Endothelial cell of umbilical vein (primary cell): ENCODE data around the gene PRKCG. TPM values are rescaled to one million over a fixed set of nuclear protein-coding genes. Genes with fewer than 3 reads are reported as not detected.

Experiments
- BruUV-seq: library from RNA; stranded (reverse); fragments of 400-500 nt; replicated peaks from 2 replicates; lab custom pipeline; 2021; lab: Mats Ljungman, UMichigan
- CTCF ChIA-PET: fragments of 300-600, 350-600 bp; sonication (Branson Sonifier 250); formaldehyde crosslinking; loops from one replicate; lab custom pipeline; 2021; ENCODE audit warnings: antibody characterized with exemption, inconsistent platforms; lab: Charles Lee
- POLR2A ChIA-PET: fragments of 300-600, 350-600 bp; sonication (Branson Sonifier 250); formaldehyde crosslinking; loops from one replicate; lab custom pipeline; 2021; ENCODE audit warnings: antibody characterized with exemption, inconsistent platforms; lab: Charles Lee
- DNase-seq: peaks from one replicate; pipeline ENCODE4 v3.0.0-alpha.2; 2011; ENCODE audit warnings: low read depth, low spot score
- FAIRE-seq: peaks from 2 replicates; lab custom pipeline; 2011; peaks lifted over from hg19 to GRCh38; lab: Jason Lieb, UNC
- H2AFZ ChIP-seq: 2 replicates; pipeline ENCODE4 v1.6.0; 2012; ENCODE audit warnings: low read depth, low read length, control low read depth, inconsistent platforms
- H3K27ac ChIP-seq: 2 replicates; pipeline ENCODE4 v1.5.1; 2011; ENCODE audit warnings: low read depth, mild to moderate bottlenecking, control low read depth, low read length, moderate library complexity; ENCODE audit not compliant: insufficient read depth
- H3K27me3 ChIP-seq, 2 experiments: 2 replicates each; pipeline versions ENCODE4 v1.6.0 to v1.6.1; 2011; ENCODE audit warnings: low read length in 2 of 2, mixed read lengths in 1 of 2; ENCODE audit not compliant: control insufficient read depth in 2 of 2, insufficient read depth in 2 of 2
- H3K36me3 ChIP-seq, 2 experiments: 2 replicates in 1 of 2; 3 replicates in 1 of 2; pipeline ENCODE4 v1.5.1; 2011; ENCODE audit warnings: low read length in 2 of 2, mild to moderate bottlenecking in 1 of 2, moderate library complexity in 1 of 2; ENCODE audit not compliant: control insufficient read depth in 2 of 2, insufficient read depth in 2 of 2; ENCODE audit errors: extremely low read depth in 1 of 2
- H3K4me1 ChIP-seq: 3 replicates; pipeline ENCODE4 v1.5.1; 2011; ENCODE audit warnings: mild to moderate bottlenecking, low read length; ENCODE audit not compliant: control insufficient read depth, insufficient read depth; ENCODE audit errors: extremely low read depth
- H3K4me2 ChIP-seq: 2 replicates; pipeline ENCODE4 v1.6.1; 2011; ENCODE audit warnings: low read length, control low read depth, mixed read lengths; ENCODE audit not compliant: insufficient read depth
- H3K4me3 ChIP-seq, 3 experiments: fragments of 200-600 bp in 1 of 3; sonication (generic), shearing (Covaris generic) in 1 of 3; replicated peaks in 1 of 3; 2 replicates each; pipeline ENCODE4 v1.5.1; 2011 to 2016; ENCODE audit warnings: control low read depth in 3 of 3, low read length in 3 of 3, mild to moderate bottlenecking in 2 of 3, inconsistent platforms in 1 of 3, low read depth in 1 of 3, moderate library complexity in 1 of 3; ENCODE audit not compliant: insufficient read depth in 1 of 3
- H3K79me2 ChIP-seq: 2 replicates; pipeline ENCODE4 v1.6.0; 2012; ENCODE audit warnings: low read length, inconsistent platforms; ENCODE audit not compliant: control insufficient read depth, insufficient read depth
- H3K9ac ChIP-seq: replicated peaks from 2 replicates; pipeline ENCODE3; 2011; ENCODE audit warnings: low read length, control low read depth; ENCODE audit not compliant: insufficient read depth; ENCODE audit errors: extremely low read depth
- H3K9me1 ChIP-seq: replicated peaks from 3 replicates; pipeline ENCODE4 v1.6.0; 2011; ENCODE audit warnings: mild to moderate bottlenecking, low read length; ENCODE audit not compliant: control insufficient read depth, insufficient read depth; ENCODE audit errors: extremely low read depth
- H3K9me3 ChIP-seq: replicated peaks from 2 replicates; pipeline ENCODE4 v1.5.1; 2012; ENCODE audit warnings: low read length, inconsistent platforms; ENCODE audit not compliant: control insufficient read depth, insufficient read depth
- H4K20me1 ChIP-seq: replicated peaks from 2 replicates; pipeline ENCODE3; 2011; ENCODE audit warnings: mild to moderate bottlenecking, low read length; ENCODE audit not compliant: control insufficient read depth, insufficient read depth; ENCODE audit errors: extremely low read depth
- EZH2 ChIP-seq: IDR thresholded peaks from 2 replicates; pipeline ENCODE4 v1.6.1; 2012; ENCODE audit warnings: borderline replicate concordance, low read depth, mild to moderate bottlenecking, moderate library complexity, low read length, inconsistent platforms; ENCODE audit not compliant: severe bottlenecking
- FOS ChIP-seq: IDR thresholded peaks from 2 replicates; pipeline ENCODE4 v1.6.1; 2011; ENCODE audit warnings: mild to moderate bottlenecking, low read length, moderate library complexity, borderline replicate concordance; ENCODE audit not compliant: insufficient read depth
- GATA2 ChIP-seq: IDR thresholded peaks from 2 replicates; pipeline ENCODE4 v1.7.0; 2011; ENCODE audit warnings: low read depth, mild to moderate bottlenecking, moderate library complexity, mixed read lengths, low read length; ENCODE audit not compliant: insufficient read length, insufficient read depth
- JUN ChIP-seq: IDR thresholded peaks from 2 replicates; pipeline ENCODE4 v1.6.1; 2011; ENCODE audit warnings: borderline replicate concordance, low read depth; ENCODE audit not compliant: insufficient read length, insufficient read depth
- MAX ChIP-seq: IDR thresholded peaks from 2 replicates; pipeline ENCODE4 v1.6.1; 2011; ENCODE audit not compliant: insufficient read depth, insufficient read length
- MYC ChIP-seq: IDR thresholded peaks from one replicate; pipeline ENCODE4 v1.6.1; 2011; ENCODE audit warnings: mild to moderate bottlenecking, low read depth, low read length
- POLR2A ChIP-seq: IDR thresholded peaks from 2 replicates; pipeline ENCODE4 v1.6.1; 2012; ENCODE audit warnings: low read depth, mild to moderate bottlenecking, control low read depth, low read length
- POLR2AphosphoS5 ChIP-seq: IDR thresholded peaks from 2 replicates; pipeline ENCODE4 v1.6.1; 2012; ENCODE audit warnings: low read depth, mild to moderate bottlenecking, control low read depth, low read length, moderate library complexity; ENCODE audit not compliant: insufficient read depth
- dilution Hi-C: fragments of 300-500 bp; cut with MboI; formaldehyde crosslinking; loops from one replicate; pipeline ENCODE4 v1.15.0; 2019; ENCODE audit warnings: low sequenced_read_pairs; ENCODE audit not compliant: extremely low pct_ligation_motif_present
- intact Hi-C: fragments of 100-400 bp; cut with micrococcal nuclease; formaldehyde crosslinking; loops from one replicate; pipeline ENCODE4 v1.10.0; 2022
- polyA plus RNA-seq, 4 experiments: library from polyadenylated mRNA; depleted of rRNA in 3 of 4; stranded (reverse) in 3 of 4; unstranded in 1 of 4; fragments of >200 nt; gene quantifications; 2 replicates each; pipeline versions ENCODE4 v1.2.1 to v1.2.3, GENCODE V29; 2011 to 2012; ENCODE audit warnings: missing spikeins in 1 of 4
- total RNA-seq: library from RNA; stranded (reverse); gene quantifications from 2 replicates; pipeline ENCODE4 v1.2.3, GENCODE V29; 2021
- TF ChIP-seq, protein P1 (sequence below), 2 donors: IDR thresholded peaks; 1 replicate in 1 of 2; 2 replicates in 1 of 2; pipeline ENCODE4 v1.5.1; 2011; ENCODE audit warnings: low read length in 2 of 2, mild to moderate bottlenecking in 2 of 2, moderate library complexity in 2 of 2, control low read depth in 1 of 2, inconsistent platforms in 1 of 2, low read depth in 1 of 2; ENCODE audit not compliant: insufficient read depth in 1 of 2; ENCODE audit errors: extremely low read depth in 1 of 2

Gene PRKCG
- total and polyA plus RNA-seq, 2 donors (not counting 3 experiments of a cell fraction or from before 2014, with no cell fraction given) = 0.07 TPM; not detected in 1

GRCh38 chr19:53904909-53905308, 22.9 kb downstream of the PRKCG start:
- dilution Hi-C loops = no loop called here
- ChIA-PET CTCF (interaction anchor here (1.0 to 2.2 kb wide), 5 partner anchors 16 to 125 kb away, joined by 3 to 14 read pairs (median 6); no protein-coding TSS in a partner anchor), POLR2A (no interaction called here)
- FAIRE-seq = no peak
- Histone ChIP-seq H4K20me1 (no peaks in the 10 kb centered on the region), H2AFZ (no peak overlapping the region), H3K4me1 (peaks cover 6% of the 10 kb centered on the region), H3K9me3 (no peaks in the 10 kb centered on the region), H3K4me3 (no peak overlapping the region), H3K4me2 (no peak overlapping the region), H3K79me2 (no peaks in the 10 kb centered on the region), H3K36me3 (no peaks in the 10 kb centered on the region), H3K27ac (no peak overlapping the region), H3K27me3 (peaks cover 19 to 25% of the 10 kb centered on the region in 2 experiments), H3K9me1 (no peaks in the 10 kb centered on the region), H3K9ac (no peak overlapping the region)
- intact Hi-C loops = loop anchor here (5.0 kb wide), 1 partner anchor 192 kb away; no protein-coding TSS in a partner anchor
- no TSS peak for BruUV-seq
- no peak for DNase-seq
- TF ChIP-seq MAX (no peak), POLR2AphosphoS5 (no peak), MYC (no peak), GATA2 (no peak), EZH2 (no peak), POLR2A (no peak), JUN (no peak), FOS (no peak)
- TF ChIP-seq, protein P1, sequence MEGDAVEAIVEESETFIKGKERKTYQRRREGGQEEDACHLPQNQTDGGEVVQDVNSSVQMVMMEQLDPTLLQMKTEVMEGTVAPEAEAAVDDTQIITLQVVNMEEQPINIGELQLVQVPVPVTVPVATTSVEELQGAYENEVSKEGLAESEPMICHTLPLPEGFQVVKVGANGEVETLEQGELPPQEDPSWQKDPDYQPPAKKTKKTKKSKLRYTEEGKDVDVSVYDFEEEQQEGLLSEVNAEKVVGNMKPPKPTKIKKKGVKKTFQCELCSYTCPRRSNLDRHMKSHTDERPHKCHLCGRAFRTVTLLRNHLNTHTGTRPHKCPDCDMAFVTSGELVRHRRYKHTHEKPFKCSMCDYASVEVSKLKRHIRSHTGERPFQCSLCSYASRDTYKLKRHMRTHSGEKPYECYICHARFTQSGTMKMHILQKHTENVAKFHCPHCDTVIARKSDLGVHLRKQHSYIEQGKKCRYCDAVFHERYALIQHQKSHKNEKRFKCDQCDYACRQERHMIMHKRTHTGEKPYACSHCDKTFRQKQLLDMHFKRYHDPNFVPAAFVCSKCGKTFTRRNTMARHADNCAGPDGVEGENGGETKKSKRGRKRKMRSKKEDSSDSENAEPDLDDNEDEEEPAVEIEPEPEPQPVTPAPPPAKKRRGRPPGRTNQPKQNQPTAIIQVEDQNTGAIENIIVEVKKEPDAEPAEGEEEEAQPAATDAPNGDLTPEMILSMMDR (IDR thresholded peaks at IDR 0.05; ENCODE audit: extremely low read depth in 1 of 2, insufficient read depth in 1 of 2, low read depth in 1 of 2, low read length in 2 of 2) = no peak
